GM21786 (cell line): ENCODE measurements around the gene LTC4S.
"Not testable (repeated sequence)": the region's sequence is repeated elsewhere in the genome, so short reads cannot be mapped to it uniquely, and the experiment has no call there.

Source experiments
- ATAC-seq: cut with Tn5 transposase; IDR thresholded peaks from one replicate; pipeline ENCODE4 v1.9.1; 2021; ENCODE audit not compliant: unreplicated experiment

Gene LTC4S

GRCh38 chr5:179822444-179822990 lies 28.7 kb downstream of the LTC4S start:
- ATAC-seq, result no peak

GRCh38 chr5:179823937-179824744 lies 30.4 kb downstream of the LTC4S start:
- ATAC-seq, result no peak

- ATAC-seq, result no peak
Observed at GRCh38 chr5:179824745-179825112, 30.9 kb downstream of the LTC4S start.

GRCh38 chr5:179825655-179826182 lies 31.9 kb downstream of the LTC4S start:
- ATAC-seq, result no peak

GRCh38 chr5:179827680-179828079 lies 33.9 kb downstream of the LTC4S start:
- ATAC-seq, result no peak

GRCh38 chr5:179828756-179829421 lies 35.1 kb downstream of the LTC4S start:
- ATAC-seq, result no peak

GRCh38 chr5:179829732-179830435 lies 36.1 kb downstream of the LTC4S start:
- no peak for ATAC-seq

- ATAC-seq, result no peak
Observed at GRCh38 chr5:179830818-179831468, 37.2 kb downstream of the LTC4S start.

- no peak for ATAC-seq
Observed at GRCh38 chr5:179832039-179832745, 38.4 kb downstream of the LTC4S start.

- no peak for ATAC-seq
Observed at GRCh38 chr5:179833056-179833708, 39.4 kb downstream of the LTC4S start.

- no peak for ATAC-seq
Observed at GRCh38 chr5:179833709-179834070, 39.9 kb downstream of the LTC4S start.

- ATAC-seq, result no peak
Observed at GRCh38 chr5:179834120-179834519, 40.3 kb downstream of the LTC4S start.

GRCh38 chr5:179834871-179835270 lies 41.1 kb downstream of the LTC4S start:
- ATAC-seq, result not testable (repeated sequence)

- ATAC-seq, result peak; percentile 53
Observed at GRCh38 chr5:179836225-179837019, 42.6 kb downstream of the LTC4S start.

- no peak for ATAC-seq
Observed at GRCh38 chr5:179837076-179838011, 43.6 kb downstream of the LTC4S start.

GRCh38 chr5:179839328-179840256 lies 45.8 kb downstream of the LTC4S start:
- no peak for ATAC-seq

GRCh38 chr5:179840321-179840720 lies 46.5 kb downstream of the LTC4S start:
- no peak for ATAC-seq
